ENCODE results near the gene AKAP8. TPM values are rescaled to one million over a fixed set of nuclear protein-coding genes. Genes with fewer than 3 reads are reported as not detected.
A peak's percentile ranks its signal among the peaks of the same experiment; 100 is the strongest.

AKAP8 gene
- total and polyA plus RNA-seq, 4 donors = 15.0 to 43.4 (median 19.7) TPM

GRCh38 chr19:15307169-15307568 is 72.4 kb downstream of the AKAP8 start:
- Histone ChIP-seq H3K4me3 (no peak overlapping the region), H3K36me3 (ENCODE audit: control insufficient read depth in 4 of 4, insufficient read depth in 4 of 4, low read length in 4 of 4) (peaks cover 0 to 2% (median 0%) of the 10 kb centered on the region in 4 donors), H3K27ac (ENCODE audit: low read depth in 1 of 2, low read length in 1 of 2) (peak overlapping the region in 1 of 2 donors; percentile 9), H3K27me3 (ENCODE audit: control insufficient read depth in 3 of 3, insufficient read depth in 3 of 3, low read length in 2 of 3) (no peaks in the 10 kb centered on the region), H3K9ac (ENCODE audit: insufficient read depth in 1 of 2, low read length in 2 of 2) (no peak overlapping the region), H3K9me3 (ENCODE audit: control insufficient read depth in 4 of 4, insufficient read depth in 3 of 4, low read length in 3 of 4) (peaks cover 0 to 1% (median 0%) of the 10 kb centered on the region in 4 donors), H3K4me1 (ENCODE audit: control insufficient read depth in 5 of 5, insufficient read depth in 5 of 5, low read length in 5 of 5) (peaks cover 9 to 23% (median 19%) of the 10 kb centered on the region in 5 donors)
- no peak for DNase-seq
- WGBS, 2 donors = 86 to 93% methylated on average over 2 of the region's 2 CpGs
- ATAC-seq (ENCODE audit: insufficient read depth, low FRiP score) = no peak
- TF ChIP-seq, protein P1, sequence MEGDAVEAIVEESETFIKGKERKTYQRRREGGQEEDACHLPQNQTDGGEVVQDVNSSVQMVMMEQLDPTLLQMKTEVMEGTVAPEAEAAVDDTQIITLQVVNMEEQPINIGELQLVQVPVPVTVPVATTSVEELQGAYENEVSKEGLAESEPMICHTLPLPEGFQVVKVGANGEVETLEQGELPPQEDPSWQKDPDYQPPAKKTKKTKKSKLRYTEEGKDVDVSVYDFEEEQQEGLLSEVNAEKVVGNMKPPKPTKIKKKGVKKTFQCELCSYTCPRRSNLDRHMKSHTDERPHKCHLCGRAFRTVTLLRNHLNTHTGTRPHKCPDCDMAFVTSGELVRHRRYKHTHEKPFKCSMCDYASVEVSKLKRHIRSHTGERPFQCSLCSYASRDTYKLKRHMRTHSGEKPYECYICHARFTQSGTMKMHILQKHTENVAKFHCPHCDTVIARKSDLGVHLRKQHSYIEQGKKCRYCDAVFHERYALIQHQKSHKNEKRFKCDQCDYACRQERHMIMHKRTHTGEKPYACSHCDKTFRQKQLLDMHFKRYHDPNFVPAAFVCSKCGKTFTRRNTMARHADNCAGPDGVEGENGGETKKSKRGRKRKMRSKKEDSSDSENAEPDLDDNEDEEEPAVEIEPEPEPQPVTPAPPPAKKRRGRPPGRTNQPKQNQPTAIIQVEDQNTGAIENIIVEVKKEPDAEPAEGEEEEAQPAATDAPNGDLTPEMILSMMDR (IDR thresholded peaks at IDR 0.05; ENCODE audit: control extremely low read depth, extremely low read depth) = no peak

GRCh38 chr19:15305582-15306334 is 73.8 kb downstream of the AKAP8 start:
- Histone ChIP-seq H3K36me3 (ENCODE audit: control insufficient read depth in 4 of 4, insufficient read depth in 4 of 4, low read length in 4 of 4) (no peaks in the 10 kb centered on the region), H3K27me3 (ENCODE audit: control insufficient read depth in 3 of 3, insufficient read depth in 3 of 3, low read length in 2 of 3) (no peaks in the 10 kb centered on the region), H3K4me1 (ENCODE audit: control insufficient read depth in 5 of 5, insufficient read depth in 5 of 5, low read length in 5 of 5) (peaks cover 9 to 28% (median 19%) of the 10 kb centered on the region in 5 donors), H3K4me3 (no peak overlapping the region), H3K9ac (ENCODE audit: insufficient read depth in 1 of 2, low read length in 2 of 2) (no peak overlapping the region), H3K9me3 (ENCODE audit: control insufficient read depth in 4 of 4, insufficient read depth in 3 of 4, low read length in 3 of 4) (peaks cover 0 to 1% (median 0%) of the 10 kb centered on the region in 4 donors), H3K27ac (ENCODE audit: low read depth in 1 of 2, low read length in 1 of 2) (no peak overlapping the region)
- TF ChIP-seq, protein P1 (IDR thresholded peaks at IDR 0.05; ENCODE audit: control extremely low read depth, extremely low read depth) = no peak
- 80 to 95% methylated on average over 3 of the region's 3 CpGs for WGBS, 2 donors
- no peak for ATAC-seq (ENCODE audit: insufficient read depth, low FRiP score)
- DNase-seq = no peak

DNA sequence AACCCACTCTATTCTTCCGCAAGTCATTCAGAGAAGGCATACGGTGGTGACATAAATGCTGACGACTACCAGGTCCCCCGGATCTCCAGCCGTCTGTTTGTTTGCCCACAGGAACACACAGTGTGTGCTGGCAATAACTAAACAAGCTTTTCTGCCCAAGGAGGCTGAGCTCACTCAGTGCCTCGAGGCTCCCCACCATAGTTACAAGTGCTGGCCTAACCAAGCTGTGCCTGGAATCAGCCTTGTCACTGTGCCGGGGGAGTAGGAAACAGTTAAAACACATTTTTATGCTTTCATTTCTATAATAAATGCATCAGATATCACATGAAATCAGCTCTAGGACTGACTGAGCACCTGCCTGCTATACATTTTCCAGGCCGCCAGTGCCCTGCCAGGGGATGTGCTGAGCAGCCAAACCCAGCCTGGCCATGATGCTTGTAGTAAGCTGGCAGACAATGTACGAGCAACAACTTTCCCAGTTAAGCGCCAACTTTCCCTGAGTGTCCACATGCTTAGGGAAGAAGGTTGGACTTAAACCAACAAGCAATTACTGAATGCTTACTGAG is 75.4 kb downstream of the AKAP8 start:
- Histone ChIP-seq H3K4me3 (no peak overlapping the region), H3K27me3 (ENCODE audit: control insufficient read depth in 3 of 3, insufficient read depth in 3 of 3, low read length in 2 of 3) (no peaks in the 10 kb centered on the region), H3K9ac (ENCODE audit: insufficient read depth in 1 of 2, low read length in 2 of 2) (no peak overlapping the region), H3K4me1 (ENCODE audit: control insufficient read depth in 5 of 5, insufficient read depth in 5 of 5, low read length in 5 of 5) (peaks cover 10 to 31% (median 25%) of the 10 kb centered on the region in 5 donors), H3K36me3 (ENCODE audit: control insufficient read depth in 4 of 4, insufficient read depth in 4 of 4, low read length in 4 of 4) (no peaks in the 10 kb centered on the region), H3K27ac (ENCODE audit: low read depth in 1 of 2, low read length in 1 of 2) (peak overlapping the region; percentile 4 to 30), H3K9me3 (ENCODE audit: control insufficient read depth in 4 of 4, insufficient read depth in 3 of 4, low read length in 3 of 4) (peaks cover 0 to 1% (median 0%) of the 10 kb centered on the region in 4 donors)
- no peak for DNase-seq
- WGBS, 2 donors = 57 to 60% methylated on average over 10 of the region's 10 CpGs
- TF ChIP-seq, protein P1 (IDR thresholded peaks at IDR 0.05; ENCODE audit: control extremely low read depth, extremely low read depth) = no peak
- no peak for ATAC-seq (ENCODE audit: insufficient read depth, low FRiP score)

Small RNA genes within 50 kb of the gene (small RNA-seq; reads per million reads assigned to genes)
- not detected for gene AC005776.1 (ENCODE audit: low replicate concordance)

Other genes starting within 250 kb of the AKAP8 start
- gene NOTCH3, start 178.8 kb downstream of the AKAP8 start, total RNA-seq = 10 to 100 TPM; 64.1 to 81.7 TPM
- 10 to 100 TPM; 13.1 to 22.1 TPM for gene NOTCH3, start 178.8 kb downstream of the AKAP8 start, polyA plus RNA-seq
- gene EPHX3, start 147.3 kb downstream of the AKAP8 start, total RNA-seq = 1 to 10 TPM; 1.7 to 2.7 TPM
- 1 to 10 TPM; 1.1 to 3.0 TPM for gene EPHX3, start 147.3 kb downstream of the AKAP8 start, polyA plus RNA-seq
- gene BRD4, start 47.2 kb downstream of the AKAP8 start, total RNA-seq = 10 to 100 TPM; 44.7 to 89.0 TPM
- 10 to 100 TPM; 23.2 to 30.8 TPM for gene BRD4, start 47.2 kb downstream of the AKAP8 start, polyA plus RNA-seq
- 100 to 1,000 TPM in 1 of 2 donors, 10 to 100 TPM in 1; 84.1 to 118 TPM for gene AKAP8L, start 39.2 kb upstream of the AKAP8 start, total RNA-seq
- 10 to 100 TPM; 52.5 to 76.2 TPM for gene AKAP8L, start 39.2 kb upstream of the AKAP8 start, polyA plus RNA-seq
- gene WIZ, start 70.2 kb upstream of the AKAP8 start, total RNA-seq = 10 to 100 TPM; 24.0 to 42.6 TPM
- gene WIZ, start 70.2 kb upstream of the AKAP8 start, polyA plus RNA-seq = 10 to 100 TPM; 14.5 to 22.7 TPM
- 10 to 100 TPM in 1 of 2 donors, 1 to 10 TPM in 1; 4.6 to 13.3 TPM for gene RASAL3, start 84.8 kb upstream of the AKAP8 start, total RNA-seq
- gene RASAL3, start 84.8 kb upstream of the AKAP8 start, polyA plus RNA-seq = 10 to 100 TPM in 1 of 2 donors, 1 to 10 TPM in 1; 5.9 to 18.2 TPM
- gene PGLYRP2, start 99.7 kb upstream of the AKAP8 start, total RNA-seq = not detected
- gene PGLYRP2, start 99.7 kb upstream of the AKAP8 start, polyA plus RNA-seq = under 1 TPM in 1 of 2 donors, not detected in 1; 0.10 TPM
- under 1 TPM in 1 of 2 donors, not detected in 1; 0.18 TPM for gene CYP4F22, start 128.7 kb upstream of the AKAP8 start, total RNA-seq
- gene CYP4F22, start 128.7 kb upstream of the AKAP8 start, polyA plus RNA-seq = under 1 TPM in 1 of 2 donors, not detected in 1; 0.07 TPM
- not detected for gene CYP4F8, start 235.4 kb upstream of the AKAP8 start, total RNA-seq
- not detected for gene CYP4F8, start 235.4 kb upstream of the AKAP8 start, polyA plus RNA-seq

Data from lung (tissue), 13 donors.